ENCODE measurements around the gene ISM2.
"Not testable (repeated sequence)": the region's sequence is repeated elsewhere in the genome, so short reads cannot be mapped to it uniquely, and the experiment has no call there.

ISM2 gene

GRCh38 chr14:77498120-77498979, at the start of gene ISM2:
ISM2 (minus strand) TSS chr14:77498816; CDS start chr14:77498793, 23 bp downstream.
- peak; percentile 87 for DNase-seq (ENCODE audit: low spot score)

- DNase-seq (ENCODE audit: low spot score), result no peak
These were observed 49.0 kb upstream of the ISM2 start for GRCh38 chr14:77547512-77548180.

- DNase-seq (ENCODE audit: low spot score), result not testable (repeated sequence)
These were observed 46.6 kb upstream of the ISM2 start for GRCh38 chr14:77545171-77545570.

- no peak for DNase-seq (ENCODE audit: low spot score)
These were observed 46.0 kb upstream of the ISM2 start for GRCh38 chr14:77544571-77544970.

GRCh38 chr14:77543637-77544334, 45.2 kb upstream of the ISM2 start:
- DNase-seq (ENCODE audit: low spot score), result no peak

GRCh38 chr14:77543240-77543551, 44.6 kb upstream of the ISM2 start:
- DNase-seq (ENCODE audit: low spot score), result no peak

- DNase-seq (ENCODE audit: low spot score), result no peak
These were observed 44.0 kb upstream of the ISM2 start for GRCh38 chr14:77542421-77543239.

- no peak for DNase-seq (ENCODE audit: low spot score)
These were observed 43.3 kb upstream of the ISM2 start for GRCh38 chr14:77541905-77542304.

- not testable (repeated sequence) for DNase-seq (ENCODE audit: low spot score)
These were observed 38.3 kb upstream of the ISM2 start for GRCh38 chr14:77536951-77537350.

- no peak for DNase-seq (ENCODE audit: low spot score)
These were observed 32.5 kb upstream of the ISM2 start for GRCh38 chr14:77531071-77531470.

GRCh38 chr14:77529963-77530362, 31.3 kb upstream of the ISM2 start:
- DNase-seq (ENCODE audit: low spot score), result no peak

GRCh38 chr14:77529213-77529612, 30.6 kb upstream of the ISM2 start:
- no peak for DNase-seq (ENCODE audit: low spot score)

- not testable (repeated sequence) for DNase-seq (ENCODE audit: low spot score)
These were observed 30.1 kb upstream of the ISM2 start for GRCh38 chr14:77528701-77529100.

- no peak for DNase-seq (ENCODE audit: low spot score)
These were observed 27.6 kb upstream of the ISM2 start for GRCh38 chr14:77526266-77526665.

GRCh38 chr14:77524536-77524935, 25.9 kb upstream of the ISM2 start:
- no peak for DNase-seq (ENCODE audit: low spot score)

- no peak for DNase-seq (ENCODE audit: low spot score)
These were observed 24.5 kb upstream of the ISM2 start for GRCh38 chr14:77523109-77523508.

- no peak for DNase-seq (ENCODE audit: low spot score)
These were observed 21.9 kb upstream of the ISM2 start for GRCh38 chr14:77520555-77520954.

- no peak for DNase-seq (ENCODE audit: low spot score)
These were observed 17.5 kb upstream of the ISM2 start for GRCh38 chr14:77516126-77516525.

- DNase-seq (ENCODE audit: low spot score), result no peak
These were observed 13.0 kb upstream of the ISM2 start for GRCh38 chr14:77511486-77512162.

GRCh38 chr14:77509366-77509765, 10.8 kb upstream of the ISM2 start:
- no peak for DNase-seq (ENCODE audit: low spot score)

GRCh38 chr14:77508876-77509275, 10.3 kb upstream of the ISM2 start:
- no peak for DNase-seq (ENCODE audit: low spot score)
